NCI-H1417 treated with DMSO at 0.1 percent for 48 hours (cell line): ENCODE results near the gene SYNGR1.
"Not testable (repeated sequence)": the region's sequence is repeated elsewhere in the genome, so short reads cannot be mapped to it uniquely, and the experiment has no call there.

ENCODE experiments used
- DNase-seq: peaks from one replicate; lab custom pipeline; 2025; lab: John Stamatoyannopoulos, UW

The SYNGR1 gene

DNA sequence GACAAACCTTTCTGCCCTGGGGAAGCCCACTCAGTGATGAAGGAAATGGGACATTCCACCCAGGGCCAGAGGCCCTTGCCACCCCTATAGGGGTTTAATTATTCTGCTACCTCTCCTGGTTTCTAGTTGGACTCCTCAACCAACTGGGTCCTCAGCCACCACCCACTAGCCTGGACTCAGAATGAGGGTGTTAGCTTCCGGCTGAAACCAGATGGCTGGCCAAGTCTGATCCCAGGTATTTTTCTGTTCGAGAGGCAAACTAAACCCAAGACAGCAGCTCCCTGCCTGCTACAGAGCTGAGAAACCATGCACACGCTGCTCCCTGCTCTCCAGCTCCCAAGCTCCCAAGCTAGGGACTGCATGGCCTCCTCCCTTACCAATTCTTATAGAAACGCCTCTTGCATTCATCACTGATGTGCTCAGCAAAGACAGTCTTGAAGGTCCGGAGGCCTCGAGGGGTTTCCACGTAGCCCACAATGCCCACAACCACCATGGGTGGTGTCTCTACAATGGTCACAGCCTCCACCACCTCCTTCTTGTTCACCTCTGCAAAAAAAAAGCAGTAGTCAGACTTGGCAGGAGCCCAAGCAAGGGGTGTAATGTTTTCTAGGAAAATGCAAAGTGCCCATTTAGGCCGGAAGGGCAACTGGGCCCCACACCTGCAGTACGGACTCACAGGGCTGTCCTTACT, 32.6 kb upstream of the SYNGR1 start:
- no peak for DNase-seq

DNA sequence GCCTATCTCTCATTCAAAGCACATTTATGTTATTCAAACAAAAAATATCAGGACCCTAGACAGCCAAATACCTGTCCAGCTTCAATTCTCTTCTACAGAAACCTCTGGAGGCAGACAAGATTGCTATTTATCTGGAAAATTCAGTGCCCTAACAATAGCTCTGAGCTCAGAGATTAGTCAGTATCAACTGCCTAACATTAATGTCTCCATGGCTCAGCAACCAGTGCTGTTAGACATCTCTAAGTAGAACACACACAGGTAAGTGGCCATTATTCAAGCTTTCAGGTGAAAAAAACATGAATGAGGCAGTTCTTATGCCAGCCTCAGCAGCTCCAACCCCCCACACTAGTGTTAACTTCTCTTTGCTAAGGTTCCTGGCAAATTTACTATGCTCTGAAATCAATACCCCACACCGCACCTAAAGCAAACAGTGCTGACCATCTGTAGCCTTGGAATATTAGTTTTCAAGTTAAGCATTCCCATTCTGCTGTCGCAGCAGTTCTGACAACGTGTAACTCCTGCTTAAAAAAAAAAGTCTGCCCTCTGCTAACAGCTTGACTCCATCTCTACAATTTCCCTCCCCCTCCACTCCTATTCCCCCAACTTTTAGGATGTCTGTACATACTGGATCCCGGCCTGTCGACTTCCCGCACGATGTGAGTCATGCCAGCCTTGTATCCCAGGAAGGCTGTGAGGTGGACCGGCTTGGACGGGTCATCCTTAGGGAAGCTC, 31.9 kb upstream of the SYNGR1 start:
- DNase-seq, result no peak

DNA sequence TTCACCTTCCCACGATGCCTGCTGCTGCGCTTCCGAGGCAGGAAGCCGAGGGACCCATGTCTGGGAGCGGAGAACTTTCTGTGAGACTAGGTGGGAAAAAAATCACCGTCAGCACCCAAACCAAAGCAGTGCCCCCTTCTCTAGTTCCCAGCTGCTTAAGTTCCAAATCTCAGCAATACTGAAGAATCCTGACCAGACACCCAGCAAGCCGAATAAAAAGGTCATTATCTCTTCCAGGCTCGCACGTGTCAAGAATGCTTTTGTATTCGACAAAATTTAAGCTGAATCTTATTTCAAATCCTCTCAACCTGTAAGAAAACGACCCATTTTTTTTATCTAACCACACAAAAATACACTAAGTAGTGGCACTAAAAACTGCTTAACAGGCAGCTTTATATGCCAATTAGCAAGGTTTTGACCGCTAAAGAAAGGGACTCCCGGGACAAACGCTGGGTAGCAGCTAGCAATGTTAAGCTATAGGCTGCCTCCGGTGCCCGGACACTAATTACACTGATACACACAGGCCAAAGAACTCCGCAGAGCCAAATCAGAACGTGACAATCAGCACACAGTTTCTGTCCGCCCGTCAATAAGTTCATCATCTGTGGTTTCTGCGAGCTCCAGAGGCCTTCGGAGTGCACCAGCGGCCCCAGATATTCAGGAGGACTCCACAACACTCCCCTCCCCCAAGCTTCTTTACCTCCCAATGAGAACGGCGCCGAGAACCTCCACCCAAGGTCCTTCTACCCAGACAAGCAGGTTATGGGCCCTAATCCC, 31.1 kb upstream of the SYNGR1 start:
- DNase-seq, result no peak

DNA sequence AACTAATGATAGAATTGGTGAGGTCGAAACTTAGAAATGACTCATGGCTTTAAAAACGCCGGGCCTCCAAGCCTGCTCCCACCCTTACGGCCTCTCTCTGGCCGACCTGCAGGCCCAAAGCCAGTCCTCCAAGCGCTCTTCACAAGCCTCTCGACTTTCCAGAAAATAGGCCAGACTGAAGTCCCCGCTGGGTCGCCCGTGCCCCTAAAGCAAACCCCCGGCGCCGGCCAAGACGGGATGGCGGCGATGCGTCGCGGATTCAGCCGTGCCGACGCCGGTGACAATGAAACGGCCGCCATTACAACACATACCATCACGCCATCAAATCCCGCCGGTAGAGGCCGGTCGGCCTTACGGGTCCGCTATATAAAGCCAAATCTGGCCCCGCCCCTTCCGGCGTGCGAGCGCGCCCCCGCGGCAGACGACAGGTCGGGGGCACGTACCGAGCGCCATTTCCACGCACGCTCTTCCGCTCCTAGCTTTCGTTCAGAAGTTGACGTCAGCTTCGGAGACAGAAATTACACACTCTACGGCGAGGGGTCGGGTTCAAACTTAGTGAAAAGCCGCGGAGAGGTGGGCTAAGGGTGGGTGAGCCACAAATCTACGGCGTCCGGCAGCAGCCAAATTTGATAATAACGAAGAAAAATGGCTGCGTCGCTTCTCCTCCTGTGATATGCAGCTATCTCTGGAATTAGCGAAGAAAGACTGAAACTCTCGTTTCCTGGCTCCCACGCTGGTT, 30.3 kb upstream of the SYNGR1 start, which contains the start of gene RPL3:
RPL3 (minus strand) TSS at position 340 of the 739 bp plus-strand sequence; CDS start at position 314, 26 bp downstream.
- peak; percentile 92 for DNase-seq

DNA sequence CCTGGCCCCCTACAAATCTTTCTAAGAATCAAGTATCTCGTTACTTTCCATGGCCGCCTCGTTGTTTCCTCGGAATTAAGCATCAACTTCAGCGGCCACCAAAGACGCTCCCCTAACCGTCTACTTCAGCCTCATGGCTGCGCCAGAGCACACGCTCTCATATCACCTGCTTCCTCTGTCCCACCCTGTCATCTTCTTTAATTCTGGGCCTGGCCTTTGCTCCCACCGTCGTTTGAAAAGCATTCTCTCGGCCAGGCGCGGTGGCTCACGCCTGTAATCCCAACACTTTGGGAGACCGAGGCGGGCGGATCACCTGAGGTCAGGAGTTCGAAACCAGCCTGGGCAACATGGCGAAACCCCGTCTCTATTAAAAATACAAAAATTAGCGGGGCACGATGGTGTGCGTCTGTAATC, 29.2 kb upstream of the SYNGR1 start:
- DNase-seq, result not testable (repeated sequence)

DNA sequence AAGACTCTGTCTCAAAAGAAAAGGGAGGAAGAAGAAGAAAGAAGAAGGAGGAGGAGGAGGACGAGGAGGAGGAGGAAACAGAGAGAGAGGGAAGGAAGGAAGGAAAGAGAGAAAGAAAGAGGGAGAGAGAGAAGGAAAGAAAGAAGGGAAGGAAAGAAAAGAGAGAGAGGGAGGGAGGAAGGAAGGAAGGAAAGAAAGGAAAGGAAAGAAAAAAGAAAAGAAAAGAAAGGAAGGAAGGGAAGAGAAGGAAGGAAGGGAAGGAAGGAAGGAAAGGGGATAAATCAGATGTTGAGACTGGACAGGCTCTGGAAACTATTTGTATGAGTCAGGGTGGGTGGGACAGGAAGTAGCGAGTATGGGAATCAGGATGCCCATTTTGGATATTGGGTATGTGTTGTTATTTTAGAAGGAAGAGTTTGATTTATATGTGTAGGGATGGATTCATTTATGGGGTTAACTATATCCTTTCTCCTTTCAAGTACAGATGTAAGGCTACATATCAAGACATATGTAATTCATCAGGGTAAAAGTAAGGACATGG, 24.3 kb upstream of the SYNGR1 start:
- DNase-seq, result no peak

DNA sequence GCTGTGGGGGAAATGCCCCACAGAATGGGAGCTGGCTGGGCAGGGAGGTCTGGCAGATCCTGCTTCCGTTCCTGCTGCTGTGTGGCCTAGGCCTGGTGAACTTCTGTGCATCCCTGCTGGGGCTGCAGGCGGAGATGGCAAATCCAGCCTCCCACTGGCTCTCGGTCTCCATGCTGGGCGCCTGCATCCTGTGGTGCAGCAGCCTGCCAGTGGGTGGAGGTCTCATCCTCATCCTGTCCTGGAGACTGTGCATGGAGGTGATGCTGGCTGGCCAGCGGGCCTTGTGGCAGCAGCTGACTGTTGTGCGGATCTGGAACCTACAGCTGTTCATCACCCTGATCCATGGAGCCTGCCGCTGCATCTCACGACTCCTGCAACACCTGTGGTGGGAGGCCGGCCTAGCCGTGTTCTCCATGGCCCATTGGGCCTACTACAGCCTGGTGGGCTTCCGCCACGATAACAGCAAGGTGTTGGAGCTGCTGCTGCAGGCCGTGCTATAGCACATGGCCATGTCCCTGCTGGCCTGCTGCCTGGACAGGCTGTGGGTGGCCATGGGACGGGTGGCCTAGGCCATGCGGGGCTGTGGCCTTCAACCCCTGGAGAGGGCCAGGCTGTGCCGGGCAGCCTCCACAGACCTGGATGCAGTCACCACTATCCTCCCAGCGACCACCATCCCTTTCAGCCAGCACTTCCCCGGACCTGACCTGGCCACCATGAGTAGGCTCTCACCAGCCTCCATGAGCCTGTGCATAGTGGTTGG, 21.6 kb upstream of the SYNGR1 start:
- DNase-seq, result no peak

DNA sequence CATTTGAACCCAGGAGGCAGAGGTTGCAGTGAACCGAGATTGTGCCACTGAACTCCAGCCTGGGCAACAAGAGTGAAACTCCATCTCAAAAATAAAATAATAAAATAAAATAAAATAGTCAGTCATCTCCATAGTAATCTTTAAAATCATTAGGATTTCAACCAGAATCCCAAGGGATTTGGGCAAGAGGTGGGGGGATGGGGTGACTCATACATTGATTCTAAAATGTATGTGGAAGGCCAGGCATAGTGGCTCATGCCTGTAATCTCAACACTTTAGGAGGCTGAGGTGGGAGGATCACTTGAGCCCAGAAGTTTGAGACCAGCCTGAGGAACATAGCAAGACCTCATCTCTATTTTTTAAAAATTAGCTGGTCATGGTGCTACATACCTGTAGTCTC, 19.2 kb upstream of the SYNGR1 start:
- not testable (repeated sequence) for DNase-seq

DNA sequence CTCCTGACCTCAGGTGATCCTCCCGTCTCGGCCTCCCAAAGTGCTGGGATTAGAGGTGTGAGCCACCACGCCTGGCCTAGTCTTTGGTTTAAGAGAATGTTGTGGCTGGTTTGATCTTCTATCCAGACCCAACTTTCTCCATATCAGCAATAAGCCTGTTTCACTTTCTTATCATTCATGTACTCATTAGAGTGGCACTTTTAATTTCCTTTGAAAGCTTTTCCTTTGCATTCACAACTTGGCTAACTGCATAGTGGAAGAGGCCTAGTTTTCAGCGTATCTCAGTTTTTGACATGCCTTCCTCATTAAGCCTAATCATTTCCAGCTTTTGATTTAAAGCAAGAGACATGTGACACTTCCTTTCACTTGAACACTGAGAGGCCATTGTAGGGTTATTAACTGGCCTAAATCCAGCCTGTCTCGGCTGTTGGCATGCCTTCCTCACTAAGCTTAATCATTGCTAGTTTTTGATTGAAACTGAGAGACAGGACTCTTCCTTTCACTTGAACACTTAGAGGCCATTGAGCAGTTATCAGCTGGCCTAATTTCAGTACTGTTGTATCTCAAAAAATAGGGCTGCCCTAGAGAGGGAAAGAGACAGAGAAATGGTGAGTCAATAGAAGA, 17.2 kb upstream of the SYNGR1 start:
- DNase-seq, result no peak

DNA sequence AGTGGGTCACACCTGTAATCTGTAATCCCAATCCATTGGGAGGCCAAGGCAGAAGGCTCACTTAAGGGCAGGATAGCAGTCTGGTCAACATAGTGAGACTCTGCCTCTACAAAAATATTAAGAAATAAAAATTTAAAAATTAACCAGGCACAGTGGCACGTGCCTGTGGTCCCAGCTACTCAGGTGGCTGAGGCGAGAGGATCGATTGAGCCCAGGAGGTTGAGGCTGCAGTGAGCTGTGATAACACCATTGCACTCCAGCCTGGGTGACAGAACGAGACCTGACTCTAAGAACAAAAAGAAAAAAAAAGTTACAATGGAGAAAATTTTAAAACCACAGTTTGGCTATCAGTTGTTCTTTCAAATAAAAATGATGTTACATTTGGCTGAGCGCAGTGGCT, 13.4 kb upstream of the SYNGR1 start:
- DNase-seq, result no peak

DNA sequence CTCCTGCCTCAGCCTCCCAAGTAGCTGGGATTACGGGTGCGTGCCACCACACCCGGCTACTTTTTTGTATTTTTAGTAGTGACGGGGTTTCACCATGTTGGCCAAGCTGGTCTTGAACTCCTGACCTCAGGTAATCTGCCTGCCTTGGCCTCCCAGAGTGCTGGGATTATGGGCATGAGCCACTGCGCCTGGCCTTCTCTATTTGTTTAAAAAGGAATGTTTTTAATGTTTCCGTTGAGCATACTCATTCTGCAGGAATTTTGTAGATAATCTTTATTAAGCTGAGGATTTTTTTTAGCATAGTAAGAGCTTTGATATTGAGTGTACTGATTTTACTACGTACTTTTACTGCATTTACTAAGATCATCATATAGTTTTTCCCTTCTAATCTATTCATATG, 10.0 kb upstream of the SYNGR1 start:
- DNase-seq, result not testable (repeated sequence)

DNA sequence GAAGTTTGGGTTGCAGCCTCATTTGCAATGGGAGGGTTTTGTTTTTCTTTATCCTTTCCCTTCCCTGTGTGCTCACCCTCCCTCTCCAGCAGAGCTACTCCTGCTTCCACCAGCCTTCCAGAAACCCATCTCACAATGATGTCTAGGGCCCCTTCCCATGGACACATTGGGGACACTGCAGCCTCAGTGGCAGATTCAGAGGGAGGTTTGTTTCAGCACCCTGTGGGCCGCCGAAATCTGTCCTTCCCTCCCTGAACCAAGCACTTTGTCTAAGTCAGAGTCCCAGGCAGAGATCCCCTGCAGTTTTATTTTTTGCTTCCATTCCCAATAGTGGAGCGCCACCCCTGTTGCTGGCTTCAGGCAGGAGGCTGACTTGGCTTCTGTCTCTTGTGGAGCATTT, 8.6 kb upstream of the SYNGR1 start:
- no peak for DNase-seq

DNA sequence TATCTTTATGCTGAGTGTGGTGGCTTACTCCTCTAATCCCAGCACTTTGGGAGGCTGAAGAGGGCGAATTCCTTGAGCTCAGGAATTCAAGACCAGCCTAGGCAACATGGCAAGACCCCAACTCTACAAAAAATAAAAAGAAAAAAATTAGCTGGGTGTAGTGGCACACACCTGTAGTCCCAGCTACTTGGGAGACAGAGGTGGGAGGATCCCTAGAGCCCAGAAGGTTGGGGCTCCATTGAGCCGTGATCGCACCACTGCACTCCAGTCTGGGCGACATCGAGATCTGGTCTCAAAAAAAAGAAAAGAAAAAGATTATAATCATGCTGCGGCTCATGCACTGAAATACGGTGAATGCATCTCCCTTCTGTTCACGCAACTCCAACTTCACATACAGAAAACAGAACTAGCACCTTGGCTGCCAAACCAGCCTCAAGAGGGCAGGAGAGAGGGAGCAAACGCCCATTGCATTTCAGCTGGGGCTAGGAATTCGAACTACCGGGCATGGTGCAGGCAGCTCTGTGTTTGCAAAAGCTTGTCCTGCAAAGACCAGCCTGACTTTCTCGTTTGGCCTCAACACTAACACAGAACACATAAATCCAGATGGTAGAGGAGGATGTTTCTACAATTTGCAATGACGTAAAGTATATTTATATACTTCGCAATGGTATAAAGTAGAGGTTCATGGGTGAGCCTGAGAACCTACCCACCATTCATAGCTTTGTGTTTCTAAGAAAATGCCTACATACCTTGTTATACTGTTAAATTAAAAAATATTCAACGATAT, 6.3 kb upstream of the SYNGR1 start:
- DNase-seq, result no peak

DNA sequence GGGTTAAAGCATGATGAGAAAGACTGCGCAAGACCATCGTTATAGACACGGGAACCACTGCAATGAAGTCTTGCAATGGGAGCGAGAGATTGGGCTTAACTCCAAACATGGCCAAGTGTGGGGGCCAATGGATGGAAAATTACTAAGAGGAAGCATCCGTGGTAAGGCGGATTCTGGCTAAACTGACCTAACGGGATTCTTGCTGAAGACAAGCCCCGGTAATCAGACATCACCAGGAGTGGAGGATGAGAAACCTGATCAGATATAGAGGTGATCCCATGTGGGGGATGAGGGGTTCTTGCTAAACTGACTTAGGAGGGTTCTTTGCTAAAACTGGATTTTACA, 5.8 kb upstream of the SYNGR1 start:
- no peak for DNase-seq

DNA sequence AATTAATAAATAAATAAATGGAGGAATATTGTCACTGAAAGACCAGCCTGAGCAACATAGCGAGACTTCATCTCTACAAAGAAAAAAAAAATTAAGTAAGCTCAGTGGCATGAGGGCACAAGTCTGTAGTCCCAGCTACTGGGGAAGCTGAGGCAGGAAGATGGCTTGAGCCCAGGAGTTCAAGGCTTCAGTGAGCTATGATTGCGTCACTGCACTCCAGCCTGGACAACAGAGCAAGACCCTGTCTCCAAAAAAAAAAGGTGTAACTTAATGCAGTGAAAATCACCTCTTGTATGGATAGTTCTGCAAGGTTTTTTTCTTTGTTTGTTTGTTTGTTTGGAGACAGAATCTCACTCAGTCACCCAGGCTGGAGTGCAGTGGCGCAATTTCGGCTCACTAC, 4.6 kb upstream of the SYNGR1 start:
- no peak for DNase-seq

DNA sequence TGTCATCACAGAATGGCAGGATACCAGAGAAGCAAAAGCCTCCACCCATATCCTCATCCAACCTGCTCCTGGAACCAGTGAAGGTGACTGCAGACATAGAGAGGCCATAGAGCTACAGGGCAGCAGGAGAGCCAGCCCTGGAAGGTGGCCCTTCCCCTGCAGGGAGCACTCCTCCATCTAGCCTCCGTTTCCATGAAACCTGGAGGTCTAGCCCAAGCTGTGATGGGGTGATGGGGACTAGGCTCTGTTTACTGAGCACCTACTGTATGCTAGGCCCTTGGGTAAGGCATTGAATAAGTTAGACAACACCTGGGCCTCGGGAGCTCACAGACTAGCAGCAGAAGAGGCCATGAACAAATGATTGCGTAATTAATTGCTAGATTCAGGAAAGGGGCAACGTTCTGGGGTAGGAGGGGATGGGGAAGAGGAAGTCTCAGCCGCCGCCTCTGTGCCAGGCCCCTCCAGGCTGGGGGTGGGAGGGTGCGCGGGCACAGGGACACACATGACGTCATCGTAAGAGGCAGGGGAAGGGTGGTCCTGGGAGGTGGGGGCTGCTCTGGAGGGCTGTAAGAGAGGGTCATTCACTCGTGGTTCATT, 784 bp upstream of the SYNGR1 start:
- DNase-seq, result no peak

DNA sequence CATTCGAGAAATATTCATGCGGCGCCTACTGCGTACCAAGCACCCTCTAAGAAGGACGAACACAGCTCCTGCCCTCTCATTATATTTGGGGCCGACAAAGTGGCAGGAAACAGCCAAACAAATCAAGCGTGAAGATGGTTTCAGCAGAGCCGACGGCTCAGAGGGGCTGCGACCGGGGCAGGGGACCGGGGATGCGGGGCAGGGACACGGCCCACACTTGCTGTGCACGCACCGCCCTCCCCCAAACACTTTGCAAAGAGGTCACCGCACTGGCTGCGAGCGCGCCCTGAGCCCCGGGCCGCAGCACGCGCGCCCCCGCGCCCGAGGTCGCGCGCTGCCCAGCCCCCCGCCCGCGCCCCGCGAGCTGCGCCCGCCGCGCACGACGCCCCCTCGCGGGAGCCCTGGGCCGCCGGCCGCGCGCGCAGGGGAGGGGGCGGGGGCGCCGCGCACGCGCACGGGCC, 255 bp upstream of the SYNGR1 start:
- no peak for DNase-seq

DNA sequence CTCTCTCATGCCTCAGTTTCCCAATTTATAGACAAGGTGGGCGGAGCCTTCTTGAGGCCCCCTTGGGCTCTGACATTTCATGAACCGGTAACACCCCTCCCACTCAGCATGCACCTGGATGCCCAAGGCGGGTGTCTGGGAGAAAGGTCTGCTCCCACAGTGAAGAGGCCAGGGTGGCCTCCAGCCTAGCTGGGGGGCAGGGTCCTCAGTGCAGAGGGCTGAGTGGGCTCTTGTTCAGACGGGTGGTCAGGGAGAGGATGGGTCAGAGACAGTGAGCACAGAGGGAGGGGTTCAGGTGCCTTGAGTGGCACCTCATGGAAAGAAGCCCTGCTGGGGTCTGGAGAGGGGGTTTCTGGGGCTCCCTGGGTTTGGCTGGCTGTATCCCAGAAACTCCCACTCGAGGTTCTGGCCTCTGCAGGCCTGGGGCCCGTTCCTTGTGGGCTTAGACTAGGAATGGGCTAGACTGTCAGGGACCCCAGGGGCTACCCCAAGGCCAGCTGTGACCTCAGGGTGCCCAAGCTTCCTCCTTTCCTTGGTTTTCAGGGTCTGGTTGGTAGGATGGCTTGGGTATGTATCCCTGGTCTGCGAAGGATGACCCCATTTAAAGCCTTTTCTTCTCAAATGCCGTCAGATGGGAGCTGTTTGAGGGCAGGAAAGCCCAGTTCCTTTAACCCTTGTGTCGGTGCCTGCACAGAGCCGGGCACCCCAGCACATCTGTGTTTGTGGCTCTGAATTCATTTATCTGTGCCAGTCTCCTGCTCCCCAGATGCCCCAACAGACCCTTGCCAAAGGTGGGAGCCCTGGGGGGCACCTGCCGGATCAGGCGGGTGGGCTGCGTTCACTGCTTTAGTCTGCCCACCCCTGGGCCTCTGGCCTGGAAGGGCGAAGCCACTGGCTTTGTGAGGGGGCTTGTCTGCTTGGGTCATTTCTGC, 1.2 kb downstream of the SYNGR1 start:
- DNase-seq, result no peak
